Measurements from ENCODE around the gene SLC25A39. TPM values are rescaled to one million over a fixed set of nuclear protein-coding genes. Genes with fewer than 3 reads are reported as not detected.
A peak's percentile ranks its signal among the peaks of the same experiment; 100 is the strongest.

The SLC25A39 gene
- total and polyA plus RNA-seq, 2 of the 13 experiments (the other 11 are each of a cell fraction or from before 2014, with no cell fraction given) = 144 to 151 TPM

DNA sequence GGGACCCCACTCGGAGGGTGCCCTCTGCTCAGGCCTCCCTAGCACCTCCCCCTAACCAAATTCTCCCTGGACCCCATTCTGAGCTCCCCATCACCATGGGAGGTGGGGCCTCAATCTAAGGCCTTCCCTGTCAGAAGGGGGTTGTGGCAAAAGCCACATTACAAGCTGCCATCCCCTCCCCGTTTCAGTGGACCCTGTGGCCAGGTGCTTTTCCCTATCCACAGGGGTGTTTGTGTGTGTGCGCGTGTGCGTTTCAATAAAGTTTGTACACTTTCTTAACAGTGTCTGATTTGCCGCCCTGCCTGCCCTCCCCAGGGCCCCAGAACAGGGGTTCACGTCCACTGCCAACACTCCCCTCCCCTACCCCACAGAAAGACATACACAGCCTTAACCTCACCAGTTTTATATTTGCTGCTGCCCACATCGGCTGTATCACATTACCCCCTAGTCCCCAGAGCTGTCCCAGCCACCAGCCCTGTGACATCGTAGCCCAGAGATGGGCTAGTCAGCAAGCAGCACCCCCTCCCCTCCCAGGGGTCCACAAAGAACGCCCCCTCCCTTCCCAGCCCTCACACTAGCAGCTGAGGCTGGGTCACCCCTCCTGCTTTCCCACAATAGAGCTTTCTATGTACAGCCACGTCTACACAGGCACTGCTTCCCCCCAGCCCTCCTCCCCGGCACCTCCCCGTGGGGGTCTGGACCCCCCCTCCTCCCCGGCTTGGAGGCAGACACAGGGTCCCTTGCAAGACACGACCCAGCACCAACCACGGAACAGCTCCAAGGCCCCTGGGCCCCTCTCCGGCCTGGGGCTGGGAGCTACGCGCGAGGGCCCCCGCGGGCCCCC, 28.4 kb upstream of the SLC25A39 start:
- Histone ChIP-seq H3K36me3 (replicated peaks in 1 of 2; ENCODE audit: control insufficient read depth in 1 of 2, insufficient read depth in 2 of 2, low read length in 2 of 2) (peaks cover 9 to 30% of the 10 kb centered on the region in 2 experiments), H3K4me1 (ENCODE audit: insufficient read depth, low read length) (peaks cover 8% of the 10 kb centered on the region), H3K4me2 (ENCODE audit: low read depth, low read length) (no peak overlapping the region), H3K4me3 (replicated peaks in 1 of 3; ENCODE audit: insufficient read depth in 1 of 3, low read depth in 2 of 3, low read length in 3 of 3) (no peak overlapping the region), H4K20me1 (ENCODE audit: insufficient read depth, low read length) (no peaks in the 10 kb centered on the region), H3K9ac (ENCODE audit: insufficient read depth, low read depth, low read length) (no peak overlapping the region), H3K9me3 (ENCODE audit: low read length) (no peaks in the 10 kb centered on the region), H2AFZ (ENCODE audit: low read length) (no peak overlapping the region), H3K27me3 (ENCODE audit: control insufficient read depth in 1 of 2, insufficient read depth in 2 of 2, low read length in 2 of 2) (peaks cover 8 to 10% of the 10 kb centered on the region in 2 experiments; a peak in 3 of 5 replicates), H3K79me2 (ENCODE audit: insufficient read depth, low read length) (no peaks in the 10 kb centered on the region), H3K27ac (ENCODE audit: extremely low read length, insufficient read depth, low read length) (no peak overlapping the region)
- DNase-seq (ENCODE audit: low spot score) (no peak), ATAC-seq (no peak), FAIRE-seq (no peak)
- intact Hi-C loops (cut with micrococcal nuclease; ENCODE audit: unreplicated experiment) = loop anchor here (10.0 kb wide), 1 partner anchor 172 kb away; no protein-coding TSS in a partner anchor
- in situ Hi-C loops (cut with HindIII; ENCODE audit: extremely low pct_ligation_motif_present, low pct_unique_long_range_greater_than_20kb) = no loop called here
- ChIA-PET CTCF (ENCODE audit: low intra/inter-chr PET ratio, low total read pairs) (no interaction called here), POLR2A (interaction anchor here (1.6 kb wide), 1 partner anchor 23 kb away, joined by 5 read pairs; no protein-coding TSS in a partner anchor)
- TF ChIP-seq FOXK2 (IDR thresholded peaks at IDR 0.05) = no peak
- TF ChIP-seq ZBTB40 (IDR thresholded peaks at IDR 0.05) = no peak
- TF ChIP-seq ZBTB40 (CRISPR knock-in tag; IDR thresholded peaks at IDR 0.05) = peak; percentile 94; the same call in 1 of the 2 replicates
- 91% methylated on average over 17 of the region's 22 CpGs for WGBS (ENCODE audit: low lambda C conversion rate)
- BruUV-seq (replicated peaks) = no TSS peak
